ENCODE data around the gene MCF2L2. TPM values are rescaled to one million over a fixed set of nuclear protein-coding genes. Genes with fewer than 3 reads are reported as not detected.
A peak's percentile ranks its signal among the peaks of the same experiment; 100 is the strongest.

The MCF2L2 gene
- total and polyA plus RNA-seq, 9 of the 15 experiments (the other 6 are each of a cell fraction or from before 2014, with no cell fraction given), result 0.56 to 4.2 (median 3.0) TPM

- no peak for TF ChIP-seq AFF1 (IDR thresholded peaks at IDR 0.05; ENCODE audit: low read depth in 1 of 2, partially characterized antibody in 2 of 2)
- no peak for TF ChIP-seq ZFX (CRISPR knock-in tag; IDR thresholded peaks at IDR 0.05)
- TF ChIP-seq NEUROD1 (IDR thresholded peaks at IDR 0.05; ENCODE audit: borderline replicate concordance, low read depth, low read length, partially characterized antibody), result peak; percentile 78
- no peak; the same call in 1 of the 2 replicates for TF ChIP-seq HMBOX1 (IDR thresholded peaks at IDR 0.05)
- no peak for TF ChIP-seq E2F5 (CRISPR knock-in tag; IDR thresholded peaks at IDR 0.05)
- peak; percentile 39; the same call in 1 of the 2 replicates for TF ChIP-seq ZBTB2 (IDR thresholded peaks at IDR 0.05)
- TF ChIP-seq ARID3B (CRISPR knock-in tag; IDR thresholded peaks at IDR 0.05; ENCODE audit: borderline replicate concordance), result no peak
- TF ChIP-seq MLX (CRISPR knock-in tag; conservative IDR thresholded peaks at IDR 0.05), result no peak
- no peak for TF ChIP-seq KAT7 (CRISPR knock-in tag; IDR thresholded peaks at IDR 0.05; ENCODE audit: borderline replicate concordance)
- TF ChIP-seq ZNF232 (CRISPR knock-in tag; IDR thresholded peaks at IDR 0.05), result no peak
- no peak for TF ChIP-seq TAF1 (IDR thresholded peaks at IDR 0.05; ENCODE audit: control insufficient read depth, extremely low read depth, insufficient read depth, low read length, severe bottlenecking)
- no peak for TF ChIP-seq SNIP1 (IDR thresholded peaks at IDR 0.05; ENCODE audit: low read depth)
- TF ChIP-seq ZNF655 (CRISPR knock-in tag; IDR thresholded peaks at IDR 0.05), result no peak
- no peak for TF ChIP-seq ZSCAN29 (IDR thresholded peaks at IDR 0.05)
Measured at GRCh38 chr3:183410280-183410679, 18.1 kb downstream of the MCF2L2 start (continued).
